GM12873 (cell line): Measurements from ENCODE around the gene NCK2.

Experiments used
- TF ChIP-seq, protein P1 (sequence below): IDR thresholded peaks from 2 replicates; pipeline ENCODE4 v1.5.1; 2012; ENCODE audit warnings: low read depth, mild to moderate bottlenecking, moderate library complexity, low read length, control low read depth; ENCODE audit not compliant: insufficient read depth; ENCODE audit errors: missing control alignments

The NCK2 gene

DNA sequence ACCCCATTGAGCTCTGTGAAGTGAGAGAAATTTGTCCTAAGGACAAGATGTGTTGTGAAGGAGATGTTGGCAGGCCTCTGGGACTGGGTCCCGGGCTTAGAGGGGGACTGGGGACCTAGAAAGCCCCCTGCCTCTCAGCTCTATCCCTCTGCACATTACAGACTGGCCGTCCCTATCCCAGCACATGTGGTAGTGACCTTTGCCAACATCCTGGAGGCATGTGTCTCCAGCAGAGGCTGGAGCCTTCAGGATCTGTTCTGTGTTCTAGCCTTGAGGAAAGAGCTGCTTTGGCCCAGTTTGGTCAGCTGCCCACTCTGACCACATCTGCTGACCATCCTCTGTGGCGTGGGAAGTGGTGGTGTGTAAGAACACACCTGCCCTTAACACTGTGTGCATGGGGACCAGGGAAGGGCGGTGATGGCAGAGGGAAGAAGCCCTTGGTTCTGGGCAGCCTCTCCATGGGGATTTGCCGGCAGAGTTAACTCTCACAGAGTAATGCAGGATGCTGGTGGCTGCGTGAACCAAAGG is 33.4 kb downstream of the NCK2 start:
- TF ChIP-seq, protein P1, sequence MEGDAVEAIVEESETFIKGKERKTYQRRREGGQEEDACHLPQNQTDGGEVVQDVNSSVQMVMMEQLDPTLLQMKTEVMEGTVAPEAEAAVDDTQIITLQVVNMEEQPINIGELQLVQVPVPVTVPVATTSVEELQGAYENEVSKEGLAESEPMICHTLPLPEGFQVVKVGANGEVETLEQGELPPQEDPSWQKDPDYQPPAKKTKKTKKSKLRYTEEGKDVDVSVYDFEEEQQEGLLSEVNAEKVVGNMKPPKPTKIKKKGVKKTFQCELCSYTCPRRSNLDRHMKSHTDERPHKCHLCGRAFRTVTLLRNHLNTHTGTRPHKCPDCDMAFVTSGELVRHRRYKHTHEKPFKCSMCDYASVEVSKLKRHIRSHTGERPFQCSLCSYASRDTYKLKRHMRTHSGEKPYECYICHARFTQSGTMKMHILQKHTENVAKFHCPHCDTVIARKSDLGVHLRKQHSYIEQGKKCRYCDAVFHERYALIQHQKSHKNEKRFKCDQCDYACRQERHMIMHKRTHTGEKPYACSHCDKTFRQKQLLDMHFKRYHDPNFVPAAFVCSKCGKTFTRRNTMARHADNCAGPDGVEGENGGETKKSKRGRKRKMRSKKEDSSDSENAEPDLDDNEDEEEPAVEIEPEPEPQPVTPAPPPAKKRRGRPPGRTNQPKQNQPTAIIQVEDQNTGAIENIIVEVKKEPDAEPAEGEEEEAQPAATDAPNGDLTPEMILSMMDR: no peak

DNA sequence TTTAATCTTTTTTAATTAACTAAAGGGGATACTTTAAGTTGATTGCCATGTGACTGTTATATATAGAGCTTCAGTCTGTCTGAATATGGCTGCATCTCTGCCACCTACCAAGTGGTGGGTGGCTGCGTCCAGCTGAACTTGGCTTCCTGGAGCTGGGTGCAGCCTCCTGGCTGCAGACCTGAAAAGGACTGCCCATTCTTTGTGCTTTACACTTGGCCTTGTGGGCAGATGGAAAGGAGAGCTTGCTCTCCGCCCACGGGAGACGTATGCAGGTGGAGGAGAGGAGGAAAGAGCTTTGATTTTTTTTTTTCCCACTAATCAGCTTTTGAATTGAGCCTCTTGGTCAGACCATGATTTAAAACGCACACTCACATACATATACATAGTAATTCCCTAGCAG is 34.7 kb downstream of the NCK2 start:
- TF ChIP-seq, protein P1: no peak

DNA sequence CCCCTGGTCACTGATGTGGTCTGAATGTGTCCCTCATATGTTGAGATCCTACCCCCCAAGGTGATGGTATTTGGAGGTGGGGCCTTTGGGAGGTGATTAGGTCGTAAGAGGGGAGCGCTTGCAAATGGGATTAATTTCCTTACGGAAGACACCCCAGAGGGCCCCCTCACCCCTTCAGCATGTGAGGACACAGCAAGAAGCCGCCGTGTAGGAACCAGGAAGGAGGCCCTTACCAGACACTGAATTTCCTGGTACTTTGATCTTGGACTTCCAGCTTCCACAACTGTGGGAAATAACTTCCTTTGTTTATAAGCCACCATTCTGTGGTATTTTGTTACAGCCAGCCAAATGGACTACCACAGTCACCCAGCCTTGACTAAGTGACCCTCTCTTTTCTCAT is 35.9 kb downstream of the NCK2 start:
- TF ChIP-seq, protein P1: no peak

DNA sequence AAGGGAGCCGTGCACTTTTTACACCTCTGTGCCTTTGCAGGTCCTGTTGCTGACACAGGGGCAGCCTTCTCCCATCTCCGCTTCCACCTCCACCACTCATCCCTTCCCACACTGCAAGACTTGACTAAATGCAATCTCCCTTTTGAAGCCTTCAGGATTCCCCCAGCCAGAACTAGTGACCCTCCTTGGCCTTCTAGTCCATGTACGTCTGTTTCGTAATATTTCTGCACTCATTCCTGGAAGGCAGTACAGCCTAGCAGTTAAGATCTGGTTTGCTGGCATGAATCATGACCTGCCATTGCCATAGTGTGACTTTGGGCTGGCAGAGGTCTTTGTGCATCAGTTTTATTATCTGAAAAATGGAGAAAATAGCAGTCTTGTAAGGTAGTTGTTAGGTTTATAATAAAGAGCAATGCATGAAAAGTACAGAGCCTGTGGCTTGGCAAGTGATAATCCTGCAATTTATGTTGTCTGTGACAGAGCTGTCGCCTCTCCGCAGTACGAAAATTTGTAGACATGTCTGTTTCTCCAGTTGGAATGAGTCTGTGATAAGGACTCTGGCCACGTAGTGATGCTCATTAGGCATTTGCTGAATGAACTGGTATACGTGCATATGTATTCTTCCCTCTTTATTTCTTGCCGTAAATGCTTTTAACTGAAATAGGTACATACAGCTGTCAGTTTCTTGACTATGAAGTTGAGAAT is 36.7 kb downstream of the NCK2 start:
- TF ChIP-seq, protein P1: no peak

DNA sequence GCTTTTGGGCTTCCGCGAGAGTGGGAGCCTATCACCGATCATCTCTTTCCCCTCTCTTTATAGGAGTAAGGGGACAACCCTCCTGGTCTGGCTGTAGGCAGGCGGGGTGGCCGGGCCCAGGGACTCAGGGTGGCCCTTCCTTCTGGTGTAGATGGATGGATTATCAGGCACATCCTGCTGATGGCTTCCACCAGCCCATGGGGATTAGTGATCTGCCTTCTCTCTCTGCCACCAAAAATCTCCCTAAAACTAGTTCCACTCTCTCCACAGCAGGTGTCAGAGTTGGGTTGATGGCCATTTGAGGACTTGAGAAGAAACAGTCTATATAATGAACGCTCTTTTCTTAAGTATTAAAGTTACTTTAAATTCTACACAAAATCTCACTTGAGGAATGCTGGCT is 37.4 kb downstream of the NCK2 start:
- TF ChIP-seq, protein P1: peak; percentile 26

DNA sequence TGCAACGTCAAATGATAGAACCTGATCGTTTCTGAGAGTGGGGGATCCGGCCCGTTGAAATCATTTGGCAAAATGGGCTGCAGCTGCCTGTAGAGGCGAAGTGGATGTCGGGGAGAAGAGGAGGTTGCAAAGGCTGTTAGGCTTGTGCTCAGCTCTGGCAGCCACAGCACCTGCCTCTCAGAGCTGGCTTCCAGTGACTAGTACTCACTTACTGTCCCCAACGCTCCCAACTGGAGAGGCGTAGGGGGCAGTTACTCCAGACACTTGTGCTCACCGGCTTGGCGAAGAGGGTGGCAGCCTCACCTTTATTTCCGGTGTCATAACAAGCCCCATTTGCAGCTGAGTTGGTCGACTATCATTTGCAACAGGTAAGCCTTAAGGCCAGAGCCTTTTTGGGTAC is 37.9 kb downstream of the NCK2 start:
- TF ChIP-seq, protein P1: no peak

DNA sequence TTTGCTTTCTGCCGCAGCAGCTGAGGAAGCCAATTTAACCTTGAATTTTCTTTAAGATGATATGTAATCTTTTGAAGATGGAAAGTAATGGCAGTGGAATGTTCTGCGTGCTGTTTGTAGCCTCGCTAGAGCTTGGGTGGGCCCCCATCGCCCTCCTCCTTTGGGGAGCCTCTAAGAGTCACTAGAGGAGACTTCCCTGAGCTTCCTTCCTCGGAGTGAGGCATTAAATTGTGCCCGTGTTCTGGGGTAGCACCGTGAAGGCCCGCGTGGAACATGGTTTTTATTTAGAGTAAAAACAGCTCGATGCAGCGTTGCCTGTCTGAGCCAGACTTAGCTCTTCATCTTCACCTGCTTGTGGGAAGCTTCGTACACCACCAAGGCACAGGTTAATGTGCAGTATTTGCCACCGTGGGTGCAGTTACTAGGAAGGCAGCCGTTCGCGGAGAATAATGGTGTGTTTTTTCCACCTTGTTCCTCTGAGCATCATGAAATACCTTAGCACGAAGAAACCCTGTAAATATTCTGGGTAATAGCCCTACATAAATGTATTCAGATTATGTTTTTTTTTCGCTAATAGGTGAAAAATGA is 38.5 kb downstream of the NCK2 start:
- TF ChIP-seq, protein P1: no peak
